HepG2 (cell line): ENCODE measurements around the gene CLASRP. TPM values are rescaled to one million over a fixed set of nuclear protein-coding genes. Genes with fewer than 3 reads are reported as not detected.

Experiments used
- ATAC-seq: fragments of 200-7000 bp; cut with Tn5 transposase; 3 replicates; pipeline ENCODE4 v1.9.1; 2020; ENCODE audit warnings: mild to moderate bottlenecking, moderate library complexity
- BruUV-seq: library from RNA; stranded (reverse); fragments of 400-500 nt; replicated peaks from 2 replicates; lab custom pipeline; 2021; lab: Mats Ljungman, UMichigan
- CTCF ChIA-PET: fragments of 300-600 bp; formaldehyde crosslinking; extraction: SDS; loops from one replicate; lab custom pipeline; 2021; ENCODE audit warnings: low total read pairs, inconsistent platforms, low intra/inter-chr PET ratio; lab: Yijun Ruan, JAX
- POLR2A ChIA-PET: fragments of 350-600 bp; sonication (Branson Sonifier 250); formaldehyde crosslinking; loops from one replicate; lab custom pipeline; 2020; ENCODE audit warnings: antibody characterized with exemption, inconsistent platforms; lab: Yijun Ruan, JAX
- DNase-seq: peaks from one replicate; pipeline ENCODE4 v3.0.0-alpha.2; 2015; ENCODE audit warnings: low spot score
- FAIRE-seq: peaks from 3 replicates; lab custom pipeline; 2011; peaks lifted over from hg19 to GRCh38; lab: Jason Lieb, UNC
- H2AFZ ChIP-seq: one replicate; pipeline ENCODE4 v1.6.1; 2011; ENCODE audit warnings: low read length, inconsistent platforms
- H3K27ac ChIP-seq: fragments of 300-600 bp; 3 replicates; pipeline ENCODE4 v1.8.0; 2011; ENCODE audit warnings: mixed run types, mild to moderate bottlenecking, mixed read lengths, low read length, inconsistent platforms; ENCODE audit not compliant: insufficient read depth; ENCODE audit errors: extremely low read length
- H3K27me3 ChIP-seq, 2 experiments: fragments of 200-600 bp in 1 of 2; 2 replicates in 1 of 2; 3 replicates in 1 of 2; pipeline versions ENCODE4 v1.6.0 to v1.8.0; 2011; ENCODE audit warnings: low read length in 2 of 2, mild to moderate bottlenecking in 2 of 2, moderate library complexity in 2 of 2, inconsistent platforms in 1 of 2; ENCODE audit not compliant: insufficient read depth in 2 of 2, control insufficient read depth in 1 of 2
- H3K36me3 ChIP-seq, 2 experiments: fragments of 200-600 bp in 1 of 2; replicated peaks in 1 of 2; 2 replicates in 1 of 2; 3 replicates in 1 of 2; pipeline versions ENCODE4 v1.5.1 to v1.8.0; 2011; ENCODE audit warnings: low read length in 2 of 2, inconsistent platforms in 1 of 2; ENCODE audit not compliant: insufficient read depth in 2 of 2, control insufficient read depth in 1 of 2
- H3K4me1 ChIP-seq: 2 replicates; pipeline ENCODE4 v1.5.1; 2012; ENCODE audit warnings: low read length, inconsistent platforms; ENCODE audit not compliant: insufficient read depth
- H3K4me2 ChIP-seq: 2 replicates; pipeline ENCODE4 v1.6.0; 2011; ENCODE audit warnings: low read depth, low read length, inconsistent platforms
- H3K4me3 ChIP-seq, 3 experiments: fragments of 200-600 bp in 1 of 3; sonication (generic), shearing (Covaris generic) in 1 of 3; replicated peaks in 1 of 3; 2 replicates each; pipeline ENCODE4 v1.5.1; 2011 to 2016; ENCODE audit warnings: low read length in 3 of 3, inconsistent platforms in 2 of 3, low read depth in 2 of 3, mild to moderate bottlenecking in 2 of 3, control low read depth in 1 of 3, mixed read lengths in 1 of 3; ENCODE audit not compliant: insufficient read depth in 1 of 3
- H3K79me2 ChIP-seq: one replicate; pipeline ENCODE4 v1.6.1; 2011; ENCODE audit warnings: low read length, inconsistent platforms; ENCODE audit not compliant: insufficient read depth
- H3K9ac ChIP-seq: 2 replicates; pipeline ENCODE4 v1.6.0; 2011; ENCODE audit warnings: mild to moderate bottlenecking, low read depth, low read length, inconsistent platforms; ENCODE audit not compliant: insufficient read depth
- H3K9me3 ChIP-seq: 2 replicates; pipeline ENCODE4 v1.5.1; 2012; ENCODE audit warnings: mild to moderate bottlenecking, low read length
- H4K20me1 ChIP-seq: 2 replicates; pipeline ENCODE4 v1.6.0; 2011; ENCODE audit warnings: inconsistent platforms, mild to moderate bottlenecking, low read length, moderate library complexity; ENCODE audit not compliant: insufficient read depth
- CEBPZ ChIP-seq: IDR thresholded peaks from 2 replicates; pipeline ENCODE4 v1.6.1; 2012; ENCODE audit warnings: low read length, improper control_type of control experiment
- GLI4 ChIP-seq: sonication (generic); formaldehyde crosslinking; IDR thresholded peaks from 2 replicates; pipeline ENCODE4 v1.5.1; 2020; ENCODE audit warnings: missing genetic modification reagents, mild to moderate bottlenecking, moderate library complexity, borderline replicate concordance
- HNRNPL ChIP-seq: fragments of 200-400 bp; formaldehyde crosslinking; IDR thresholded peaks from 2 replicates; pipeline ENCODE4 v1.6.1; 2017; ENCODE audit warnings: mild to moderate bottlenecking, low read depth, low read length
- PAXIP1 ChIP-seq: sonication (generic); formaldehyde crosslinking; conservative IDR thresholded peaks from 2 replicates; pipeline ENCODE4 v1.4.0; 2020; ENCODE audit warnings: mild to moderate bottlenecking, missing genetic modification reagents, moderate library complexity
- ZNF569 ChIP-seq: sonication (generic); formaldehyde crosslinking; IDR thresholded peaks from 2 replicates; pipeline ENCODE4 v1.5.0; 2020; ENCODE audit warnings: mild to moderate bottlenecking, missing genetic modification reagents, moderate library complexity, borderline replicate concordance
- ZSCAN30 ChIP-seq: sonication (generic); formaldehyde crosslinking; IDR thresholded peaks from 2 replicates; pipeline ENCODE4 v1.5.0; 2020; ENCODE audit warnings: mild to moderate bottlenecking, missing genetic modification reagents
- WGBS: methylation state at CpG from one replicate; pipeline ENCODE4 v1.1.6; 2017; ENCODE audit warnings: low lambda C conversion rate; 5-methylcytosine and 5-hydroxymethylcytosine counted together
- in situ Hi-C: cut with HindIII; loops from 2 replicates; pipeline ENCODE4 v1.10.0; 2017; ENCODE audit warnings: low pct_unique_long_range_greater_than_20kb; ENCODE audit not compliant: extremely low pct_ligation_motif_present
- intact Hi-C: fragments of 100-400 bp; cut with micrococcal nuclease; formaldehyde crosslinking; loops from one replicate; pipeline ENCODE4 v1.10.0; 2022; ENCODE audit not compliant: unreplicated experiment
- polyA plus RNA-seq, 8 experiments: library from polyadenylated mRNA; depleted of rRNA in 3 of 8; stranded (reverse) in 7 of 8; unstranded in 1 of 8; fragments of >200 nt; fragmentation: Illumina TruSeq in 4 of 8; extraction: Trizol in 4 of 8; gene quantifications; 2 replicates each; pipeline versions ENCODE4 v1.2.1 to v1.2.3, GENCODE V29; 2011 to 2016; ENCODE audit warnings: low read depth in 4 of 8, missing spikeins in 1 of 8, mixed read lengths in 1 of 8; ENCODE audit not compliant: insufficient read depth in 1 of 8
- total RNA-seq, 5 experiments: library from RNA; depleted of rRNA; stranded (reverse); fragments of >200 nt; fragmentation: Illumina TruSeq; extraction: Trizol; gene quantifications; 2 replicates each; pipeline ENCODE4 v1.2.3, GENCODE V29; 2016; ENCODE audit warnings: low read depth in 1 of 5
- TF ChIP-seq, protein P1 (sequence below): sonication (generic); formaldehyde crosslinking; IDR thresholded peaks from 2 replicates; pipeline ENCODE4 v1.5.0; 2020; ENCODE audit warnings: mild to moderate bottlenecking, missing genetic modification reagents, moderate library complexity

Gene CLASRP
- total and polyA plus RNA-seq, 2 of the 13 experiments (the other 11 are each of a cell fraction or from before 2014, with no cell fraction given), result 32.0 to 51.4 TPM

DNA sequence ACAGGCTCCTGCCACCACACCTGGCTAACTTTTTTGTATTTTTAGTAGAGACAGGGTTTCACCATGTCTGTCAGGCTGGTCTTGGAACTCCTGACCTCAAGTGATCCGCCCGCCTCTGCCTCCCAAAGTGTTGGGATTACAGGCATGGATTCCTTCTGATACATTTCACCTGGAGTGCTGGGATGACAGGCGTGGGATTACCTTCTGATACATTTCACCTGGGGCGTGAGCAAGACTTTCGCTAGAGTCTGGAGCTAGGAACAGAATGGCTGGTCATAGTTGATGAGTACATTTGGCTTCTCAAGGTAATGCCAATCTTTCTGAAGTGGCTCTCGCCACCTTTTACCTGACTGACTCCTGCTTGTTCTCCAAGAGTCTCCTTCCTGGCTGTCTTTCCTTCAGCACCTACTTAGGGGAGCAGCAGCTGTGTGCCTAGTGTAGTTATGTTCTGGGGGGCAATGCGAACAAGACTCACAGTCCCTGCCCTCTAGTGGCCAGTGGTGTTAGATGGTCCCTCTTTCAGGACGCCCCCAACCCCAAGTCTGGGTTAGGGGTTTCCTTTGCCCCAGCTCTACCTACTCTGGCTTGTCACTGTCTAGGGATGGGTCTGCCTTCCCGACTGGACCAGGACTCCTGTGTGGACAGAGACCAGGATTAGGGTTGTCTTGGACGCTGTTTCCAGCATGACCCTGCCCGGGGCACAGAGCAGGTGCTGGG is 73.4 kb downstream of the CLASRP start:
- no peak overlapping the region for H3K4me3 ChIP-seq
- ATAC-seq (no peak), DNase-seq (no peak), FAIRE-seq (no peak)
- BruUV-seq, result no TSS peak
- H3K4me1 ChIP-seq, result peaks cover 31% of the 10 kb centered on the region
- no peak overlapping the region for H3K9ac ChIP-seq
- TF ChIP-seq GLI4 (no peak), ZSCAN30 (no peak)
- TF ChIP-seq, protein P1, sequence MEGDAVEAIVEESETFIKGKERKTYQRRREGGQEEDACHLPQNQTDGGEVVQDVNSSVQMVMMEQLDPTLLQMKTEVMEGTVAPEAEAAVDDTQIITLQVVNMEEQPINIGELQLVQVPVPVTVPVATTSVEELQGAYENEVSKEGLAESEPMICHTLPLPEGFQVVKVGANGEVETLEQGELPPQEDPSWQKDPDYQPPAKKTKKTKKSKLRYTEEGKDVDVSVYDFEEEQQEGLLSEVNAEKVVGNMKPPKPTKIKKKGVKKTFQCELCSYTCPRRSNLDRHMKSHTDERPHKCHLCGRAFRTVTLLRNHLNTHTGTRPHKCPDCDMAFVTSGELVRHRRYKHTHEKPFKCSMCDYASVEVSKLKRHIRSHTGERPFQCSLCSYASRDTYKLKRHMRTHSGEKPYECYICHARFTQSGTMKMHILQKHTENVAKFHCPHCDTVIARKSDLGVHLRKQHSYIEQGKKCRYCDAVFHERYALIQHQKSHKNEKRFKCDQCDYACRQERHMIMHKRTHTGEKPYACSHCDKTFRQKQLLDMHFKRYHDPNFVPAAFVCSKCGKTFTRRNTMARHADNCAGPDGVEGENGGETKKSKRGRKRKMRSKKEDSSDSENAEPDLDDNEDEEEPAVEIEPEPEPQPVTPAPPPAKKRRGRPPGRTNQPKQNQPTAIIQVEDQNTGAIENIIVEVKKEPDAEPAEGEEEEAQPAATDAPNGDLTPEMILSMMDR (CRISPR knock-in tag), result peak; percentile 34
- H3K36me3 ChIP-seq, result peaks cover 0 to 11% of the 10 kb centered on the region in 2 experiments; a peak in 1 of 5 replicates
- peaks cover 19% of the 10 kb centered on the region for H4K20me1 ChIP-seq
- in situ Hi-C loops, result no loop called here
- H3K27me3 ChIP-seq, result no peaks in the 10 kb centered on the region
- CTCF ChIA-PET, result no interaction called here
- H3K9me3 ChIP-seq, result no peaks in the 10 kb centered on the region
- 93% methylated on average over 8 of the region's 11 CpGs for WGBS
- POLR2A ChIA-PET, result interaction anchor here (1.1 to 1.4 kb wide), 3 partner anchors 12 to 43 kb away, joined by 3 to 5 read pairs (median 3); no protein-coding TSS in a partner anchor
- H3K79me2 ChIP-seq, result peaks cover 89% of the 10 kb centered on the region
- no peak overlapping the region for H3K4me2 ChIP-seq
- H2AFZ ChIP-seq, result no peak overlapping the region
- intact Hi-C loops, result no loop called here
- no peak overlapping the region for H3K27ac ChIP-seq

DNA sequence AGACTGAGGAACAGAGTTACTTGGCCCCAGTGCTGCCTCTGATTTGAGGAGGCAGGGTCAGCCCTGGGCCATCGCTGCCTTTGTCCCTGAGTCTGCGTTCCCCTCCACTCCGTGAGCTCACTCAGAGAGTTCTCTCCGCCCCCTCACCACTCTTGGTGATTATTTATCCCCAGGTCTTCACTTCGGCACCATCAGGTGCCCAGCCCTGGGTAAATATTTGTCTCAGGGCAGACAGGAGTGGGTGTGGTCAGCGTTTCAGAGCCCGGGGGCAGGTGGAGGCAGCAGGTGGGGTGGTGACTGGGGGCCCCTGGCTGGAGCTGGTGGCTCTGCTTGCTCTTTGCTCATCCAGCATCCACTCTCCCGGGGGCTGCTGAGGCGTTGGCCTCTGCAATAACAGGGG is 74.8 kb downstream of the CLASRP start:
- Histone ChIP-seq H3K36me3 (peaks cover 0 to 11% of the 10 kb centered on the region in 2 experiments; a peak in 1 of 5 replicates), H3K27ac (peak overlapping the region; percentile 14), H3K4me3 (peak overlapping the region in 1 of 3 experiments; percentile 27; a peak in 1 of 6 replicates), H3K4me2 (peak overlapping the region; percentile 64), H4K20me1 (peaks cover 19% of the 10 kb centered on the region), H3K9me3 (no peaks in the 10 kb centered on the region), H3K79me2 (peaks cover 90% of the 10 kb centered on the region), H2AFZ (no peak overlapping the region), H3K9ac (no peak overlapping the region), H3K4me1 (peaks cover 37% of the 10 kb centered on the region), H3K27me3 (no peaks in the 10 kb centered on the region)
- 31% methylated on average over 6 of the region's 9 CpGs for WGBS
- BruUV-seq, result no TSS peak
- ChIA-PET CTCF (no interaction called here), POLR2A (interaction anchor here (0.9 to 1.4 kb wide), 6 partner anchors 11 to 41 kb away, joined by 3 to 5 read pairs (median 3); no protein-coding TSS in a partner anchor)
- FAIRE-seq, result peak; percentile 50
- intact Hi-C loops, result no loop called here
- in situ Hi-C loops, result no loop called here
- peak; percentile 66 for DNase-seq
- peak; percentile 61 for ATAC-seq
- TF ChIP-seq ZNF569 (CRISPR knock-in tag) (no peak), PAXIP1 (CRISPR knock-in tag) (peak; percentile 44; the same call in 1 of the 2 replicates), HNRNPL (0 out of 2 replicates have a peak, but pooled peaks have one; percentile 44), CEBPZ (no peak)
